ENCODE results near the gene SDR42E1. TPM values are rescaled to one million over a fixed set of nuclear protein-coding genes. Genes with fewer than 3 reads are reported as not detected.

The SDR42E1 gene
- total and polyA plus RNA-seq, 2 of the 8 experiments (the other 6 are each of a cell fraction or from before 2014, with no cell fraction given), result 0.03 TPM; not detected in 1

- TF ChIP-seq CHD7 (IDR thresholded peaks at IDR 0.05; ENCODE audit: insufficient replicate concordance, low read length) (no peak), CHD1 (IDR thresholded peaks at IDR 0.05; ENCODE audit: low read depth, low read length) (no peak), POLR2AphosphoS5 (IDR thresholded peaks at IDR 0.05; ENCODE audit: low read depth, low read length) (no peak), GTF2F1 (IDR thresholded peaks at IDR 0.05; ENCODE audit: borderline replicate concordance, low read depth, low read length) (no peak), GABPA (IDR thresholded peaks at IDR 0.05; ENCODE audit: borderline replicate concordance, insufficient read depth, low read length) (no peak), TAF7 (optimal IDR thresholded peaks at IDR 0.05; ENCODE audit: borderline replicate concordance, low read depth, low read length) (no peak), CHD2 (IDR thresholded peaks at IDR 0.05; ENCODE audit: low read length) (no peak)
Measured at GRCh38 chr16:81945665-81946064, 65.6 kb downstream of the SDR42E1 start (continued).

Measured in H1 (cell line).